ENCODE results near the gene PXDC1.
"Not testable (repeated sequence)": the region's sequence is repeated elsewhere in the genome, so short reads cannot be mapped to it uniquely, and the experiment has no call there.

Gene PXDC1

GRCh38 chr6:3690506-3690905 lies 61.0 kb downstream of the PXDC1 start:
- Mint-ChIP-seq H3K4me1 (peaks cover 8% of the 10 kb centered on the region), H3K27me3 (ENCODE audit: low read depth, poor library complexity) (peaks cover 12% of the 10 kb centered on the region), H3K9me3 (no peaks in the 10 kb centered on the region), H3K36me3 (ENCODE audit: low read depth) (no peaks in the 10 kb centered on the region), H3K4me3 (no peak overlapping the region), H3K27ac (no peak overlapping the region)
- TF ChIP-seq CTCF (IDR thresholded peaks at IDR 0.05): no peak
- no peak for DNase-seq

GRCh38 chr6:3687847-3688246 lies 63.7 kb downstream of the PXDC1 start:
- no peak overlapping the region for H3K27ac Mint-ChIP-seq
- H3K4me1 Mint-ChIP-seq: peaks cover 8% of the 10 kb centered on the region
- peaks cover 8% of the 10 kb centered on the region for H3K27me3 Mint-ChIP-seq (ENCODE audit: low read depth, poor library complexity)

GRCh38 chr6:3683331-3683730 lies 68.2 kb downstream of the PXDC1 start:
- H3K27me3 Mint-ChIP-seq (ENCODE audit: low read depth, poor library complexity): peaks cover 10% of the 10 kb centered on the region
- TF ChIP-seq CTCF (IDR thresholded peaks at IDR 0.05): no peak
- DNase-seq: no peak
- no peak overlapping the region for H3K4me3 Mint-ChIP-seq
- peaks cover 20% of the 10 kb centered on the region for H3K9me3 Mint-ChIP-seq
- H3K27ac Mint-ChIP-seq: no peak overlapping the region
- no peaks in the 10 kb centered on the region for H3K36me3 Mint-ChIP-seq (ENCODE audit: low read depth)
- peaks cover 8% of the 10 kb centered on the region for H3K4me1 Mint-ChIP-seq

More at GRCh38 chr6:3687847-3688246, 63.7 kb downstream of the PXDC1 start:
- no peak for TF ChIP-seq CTCF (IDR thresholded peaks at IDR 0.05)
- Mint-ChIP-seq H3K9me3 (no peaks in the 10 kb centered on the region), H3K36me3 (ENCODE audit: low read depth) (no peaks in the 10 kb centered on the region), H3K4me3 (no peak overlapping the region)
- DNase-seq: no peak

- TF ChIP-seq CTCF (IDR thresholded peaks at IDR 0.05): no peak
- Mint-ChIP-seq H3K27ac (no peak overlapping the region), H3K27me3 (ENCODE audit: low read depth, poor library complexity) (peaks cover 8% of the 10 kb centered on the region), H3K4me1 (no peaks in the 10 kb centered on the region), H3K9me3 (peaks cover 53% of the 10 kb centered on the region), H3K36me3 (ENCODE audit: low read depth) (peaks cover 21% of the 10 kb centered on the region), H3K4me3 (no peak overlapping the region)
- DNase-seq: no peak
Observed at GRCh38 chr6:3678946-3679345, 72.6 kb downstream of the PXDC1 start.

GRCh38 chr6:3677751-3678150 lies 73.8 kb downstream of the PXDC1 start:
- H3K4me1 Mint-ChIP-seq, DNase-seq, H3K27ac Mint-ChIP-seq, H3K4me3 Mint-ChIP-seq: not testable (repeated sequence)
- Mint-ChIP-seq H3K27me3 (ENCODE audit: low read depth, poor library complexity) (peaks cover 12% of the 10 kb centered on the region), H3K36me3 (ENCODE audit: low read depth) (peaks cover 24% of the 10 kb centered on the region), H3K9me3 (peaks cover 65% of the 10 kb centered on the region)

GRCh38 chr6:3677351-3677750 lies 74.2 kb downstream of the PXDC1 start:
- peaks cover 24% of the 10 kb centered on the region for H3K36me3 Mint-ChIP-seq (ENCODE audit: low read depth)
- not testable (repeated sequence) for H3K27ac Mint-ChIP-seq, DNase-seq, H3K4me3 Mint-ChIP-seq, H3K4me1 Mint-ChIP-seq
- H3K27me3 Mint-ChIP-seq (ENCODE audit: low read depth, poor library complexity): peaks cover 12% of the 10 kb centered on the region
- peaks cover 66% of the 10 kb centered on the region for H3K9me3 Mint-ChIP-seq

Measured in nephron progenitor cell (in vitro differentiated cells).